Parathyroid adenoma (tissue), 2 donors: Measurements from ENCODE around the gene OSCP1.

ENCODE experiments used
- H2AFZ ChIP-seq: fragments of 300-600 bp; sonication (generic); one replicate; pipeline ENCODE4 v1.7.0; 2017; ENCODE audit warnings: antibody characterized with exemption, mild to moderate bottlenecking
- H3K27ac ChIP-seq: fragments of 300-600 bp; sonication (generic); one replicate; pipeline ENCODE4 v1.7.0; 2017
- H3K27me3 ChIP-seq: fragments of 300-600 bp; sonication (generic); one replicate; pipeline ENCODE4 v1.7.0; 2017; ENCODE audit warnings: low read length; ENCODE audit not compliant: control insufficient read depth, insufficient read depth
- H3K36me3 ChIP-seq: fragments of 300-600 bp; sonication (generic); one replicate; pipeline ENCODE4 v1.7.0; 2017; ENCODE audit warnings: low read length; ENCODE audit not compliant: control insufficient read depth, insufficient read depth
- H3K4me1 ChIP-seq: fragments of 300-600 bp; sonication (generic); one replicate; pipeline ENCODE4 v1.7.0; 2017; ENCODE audit warnings: control low read depth
- H3K4me2 ChIP-seq: fragments of 300-600 bp; sonication (generic); one replicate; pipeline ENCODE4 v1.7.0; 2017; ENCODE audit warnings: low read length
- H3K4me3 ChIP-seq: fragments of 300-600 bp; sonication (generic); one replicate; pipeline ENCODE4 v1.7.0; 2017; ENCODE audit warnings: low read depth, low read length
- H3K79me2 ChIP-seq: fragments of 300-600 bp; sonication (generic); one replicate; pipeline ENCODE4 v1.7.0; 2017; ENCODE audit warnings: control low read depth
- H3K9ac ChIP-seq: fragments of 300-600 bp; sonication (generic); one replicate; pipeline ENCODE4 v1.7.0; 2017; ENCODE audit warnings: mild to moderate bottlenecking
- H3K9me3 ChIP-seq: fragments of 300-600 bp; sonication (generic); one replicate; pipeline ENCODE4 v1.7.0; 2017; ENCODE audit warnings: low read length; ENCODE audit not compliant: control insufficient read depth
- CTCF ChIP-seq: fragments of 300-600 bp; sonication (generic); IDR thresholded peaks from one replicate; pipeline ENCODE4 v1.7.0; 2017; ENCODE audit warnings: antibody characterized with exemption, mild to moderate bottlenecking
- donor health status: primary hyperparathyroidism.

The OSCP1 gene

GRCh38 chr1:36453051-36453450 is 2.8 kb upstream of the OSCP1 start:
- H3K27ac ChIP-seq = no peak overlapping the region
- H3K79me2 ChIP-seq = no peaks in the 10 kb centered on the region
- H3K9ac ChIP-seq = no peak overlapping the region
- no peak overlapping the region for H3K4me3 ChIP-seq
- H3K36me3 ChIP-seq = no peaks in the 10 kb centered on the region
- H2AFZ ChIP-seq = no peak overlapping the region
- H3K4me2 ChIP-seq = no peak overlapping the region
- H3K27me3 ChIP-seq = no peaks in the 10 kb centered on the region
- no peak for TF ChIP-seq CTCF
- H3K4me1 ChIP-seq = no peaks in the 10 kb centered on the region
- H3K9me3 ChIP-seq = no peaks in the 10 kb centered on the region

- no peaks in the 10 kb centered on the region for H3K27me3 ChIP-seq
- H2AFZ ChIP-seq = peak overlapping the region; percentile 84
- H3K79me2 ChIP-seq = no peaks in the 10 kb centered on the region
- H3K4me1 ChIP-seq = no peaks in the 10 kb centered on the region
- H3K4me3 ChIP-seq = peak overlapping the region; percentile 94
- no peaks in the 10 kb centered on the region for H3K36me3 ChIP-seq
- peak overlapping the region; percentile 35 for H3K9ac ChIP-seq
- peak overlapping the region; percentile 91 for H3K27ac ChIP-seq
- TF ChIP-seq CTCF = no peak
- peak overlapping the region; percentile 99 for H3K4me2 ChIP-seq
- no peaks in the 10 kb centered on the region for H3K9me3 ChIP-seq
Observed at GRCh38 chr1:36450919-36451305, 661 bp upstream of the OSCP1 start.

- no peak overlapping the region for H3K9ac ChIP-seq
- no peaks in the 10 kb centered on the region for H3K9me3 ChIP-seq
- no peak overlapping the region for H3K27ac ChIP-seq
- no peaks in the 10 kb centered on the region for H3K27me3 ChIP-seq
- H3K4me3 ChIP-seq = peak overlapping the region; percentile 6
- no peaks in the 10 kb centered on the region for H3K4me1 ChIP-seq
- H3K79me2 ChIP-seq = no peaks in the 10 kb centered on the region
- no peak for TF ChIP-seq CTCF
- no peaks in the 10 kb centered on the region for H3K36me3 ChIP-seq
- no peak overlapping the region for H2AFZ ChIP-seq
- H3K4me2 ChIP-seq = peak overlapping the region; percentile 10
Observed at GRCh38 chr1:36448530-36449056, 1.7 kb downstream of the OSCP1 start.

GRCh38 chr1:36447450-36447849 is 2.8 kb downstream of the OSCP1 start:
- H3K4me3 ChIP-seq = no peak overlapping the region
- no peaks in the 10 kb centered on the region for H3K79me2 ChIP-seq
- TF ChIP-seq CTCF = no peak
- H3K36me3 ChIP-seq = no peaks in the 10 kb centered on the region
- H3K4me2 ChIP-seq = no peak overlapping the region
- H3K9me3 ChIP-seq = no peaks in the 10 kb centered on the region
- no peaks in the 10 kb centered on the region for H3K4me1 ChIP-seq
- H3K9ac ChIP-seq = no peak overlapping the region
- H3K27me3 ChIP-seq = no peaks in the 10 kb centered on the region
- no peak overlapping the region for H3K27ac ChIP-seq
- H2AFZ ChIP-seq = no peak overlapping the region

- Histone ChIP-seq H2AFZ (no peak overlapping the region), H3K4me1 (no peaks in the 10 kb centered on the region), H3K9ac (no peak overlapping the region), H3K27me3 (no peaks in the 10 kb centered on the region), H3K4me2 (no peak overlapping the region), H3K79me2 (no peaks in the 10 kb centered on the region), H3K27ac (no peak overlapping the region), H3K36me3 (no peaks in the 10 kb centered on the region), H3K4me3 (no peak overlapping the region), H3K9me3 (no peaks in the 10 kb centered on the region)
- TF ChIP-seq CTCF = no peak
Observed at GRCh38 chr1:36446746-36447145, 3.5 kb downstream of the OSCP1 start.
